T-helper 1 cell treated with Interleukin-12 subunit alpha and Interleukin-12 subunit beta and Interleukin-4 antibody, amounts not matched to agents 30 ng/mL and 1 ng/mL, for 36 hours (primary cell): ENCODE data around the gene HOXA4. TPM values are rescaled to one million over a fixed set of nuclear protein-coding genes. Genes with fewer than 3 reads are reported as not detected.

ENCODE experiments used
- intact Hi-C: fragments of 100-400 bp; cut with micrococcal nuclease; formaldehyde crosslinking; loops from one replicate; pipeline ENCODE4 v1.15.1; 2024
- total RNA-seq: library from RNA; stranded (reverse); gene quantifications from 2 replicates; pipeline ENCODE4 v1.2.3, GENCODE V29; 2022

Gene HOXA4
- total RNA-seq, 1 donor from 2014 or later = 0.22 TPM

DNA sequence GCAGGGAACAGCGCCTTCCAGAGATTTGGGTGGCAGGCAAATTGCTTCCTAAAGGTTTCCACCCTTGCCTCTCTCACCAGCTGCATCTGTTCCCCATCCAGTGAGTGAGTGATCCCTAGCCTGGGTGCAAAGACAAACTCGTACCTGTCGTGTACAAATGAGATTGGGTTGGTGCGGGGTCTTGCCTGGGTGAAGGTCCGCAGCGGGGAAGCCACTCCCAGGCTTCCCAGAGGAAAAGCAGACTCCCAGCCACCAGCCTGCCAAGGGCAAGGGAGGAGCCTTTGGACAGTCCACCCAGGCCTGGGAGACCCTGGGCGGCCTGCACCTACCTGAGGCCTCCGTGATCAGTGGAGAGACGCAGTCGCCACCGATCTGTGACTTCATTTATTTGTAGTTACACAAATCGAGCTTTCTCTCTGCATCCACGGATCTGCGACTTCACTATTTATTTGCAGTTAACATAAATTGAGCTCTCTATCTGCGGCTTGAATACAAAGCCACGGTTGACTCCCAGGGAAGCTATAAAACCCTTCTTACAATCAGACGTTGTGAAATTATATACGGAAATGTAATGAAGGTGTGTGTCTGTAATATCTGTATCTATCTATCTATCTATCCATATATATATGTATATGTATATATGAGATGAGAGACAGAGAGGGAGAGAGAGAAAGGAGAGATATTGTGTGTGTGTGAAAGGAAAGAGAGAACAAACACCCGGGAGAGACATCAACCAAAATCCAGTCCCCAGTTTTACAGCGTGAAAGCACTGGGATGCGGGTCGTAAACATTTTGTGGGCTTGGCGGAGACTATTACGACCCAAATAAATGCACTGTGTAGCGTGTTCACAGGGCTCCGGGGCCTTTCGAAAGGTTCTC, 28.9 kb upstream of the HOXA4 start:
- intact Hi-C loops = loop anchor here (2.0 to 5.0 kb wide), 3 partner anchors 38 to 783 kb away; no protein-coding TSS in a partner anchor

DNA sequence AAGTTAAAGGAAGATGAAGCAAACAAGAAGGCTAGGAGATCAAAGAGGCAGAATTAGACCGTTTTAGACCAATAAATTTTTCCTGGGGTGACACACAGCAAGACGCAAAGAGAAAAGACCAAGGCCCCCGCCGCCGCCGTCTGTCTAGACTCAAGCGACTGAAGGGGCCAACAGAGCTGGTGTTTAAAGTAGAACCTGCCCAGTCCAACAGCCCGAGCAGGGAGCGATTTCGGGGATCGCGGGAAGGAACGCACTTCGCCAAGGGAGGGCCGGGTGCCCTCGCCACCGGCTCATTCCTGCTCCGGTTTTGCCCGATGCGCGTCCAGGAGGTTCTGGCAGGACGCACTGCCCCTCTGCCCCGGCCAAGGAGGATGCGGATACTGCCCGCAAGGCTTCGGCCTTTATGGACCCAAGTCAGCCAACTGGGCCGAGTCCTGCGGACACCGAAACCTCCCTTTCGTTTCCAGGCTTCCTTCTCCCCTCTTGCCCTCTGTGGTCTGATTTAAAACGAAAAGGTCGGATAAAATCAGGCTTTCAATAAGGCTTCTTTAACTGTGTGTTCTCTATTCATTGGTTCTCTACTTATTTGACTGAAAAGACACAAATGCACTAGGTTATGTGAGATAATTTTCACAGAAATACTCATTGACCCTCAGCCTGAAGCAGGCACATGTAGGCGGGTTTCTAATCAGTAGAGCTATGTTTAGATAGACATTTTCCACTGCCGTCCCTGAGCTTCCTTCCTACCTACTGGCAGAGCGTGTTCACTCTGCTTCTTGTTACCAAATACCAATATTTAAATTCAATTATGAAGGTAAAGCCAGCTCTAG, 28.1 kb upstream of the HOXA4 start:
- intact Hi-C loops = no loop called here

DNA sequence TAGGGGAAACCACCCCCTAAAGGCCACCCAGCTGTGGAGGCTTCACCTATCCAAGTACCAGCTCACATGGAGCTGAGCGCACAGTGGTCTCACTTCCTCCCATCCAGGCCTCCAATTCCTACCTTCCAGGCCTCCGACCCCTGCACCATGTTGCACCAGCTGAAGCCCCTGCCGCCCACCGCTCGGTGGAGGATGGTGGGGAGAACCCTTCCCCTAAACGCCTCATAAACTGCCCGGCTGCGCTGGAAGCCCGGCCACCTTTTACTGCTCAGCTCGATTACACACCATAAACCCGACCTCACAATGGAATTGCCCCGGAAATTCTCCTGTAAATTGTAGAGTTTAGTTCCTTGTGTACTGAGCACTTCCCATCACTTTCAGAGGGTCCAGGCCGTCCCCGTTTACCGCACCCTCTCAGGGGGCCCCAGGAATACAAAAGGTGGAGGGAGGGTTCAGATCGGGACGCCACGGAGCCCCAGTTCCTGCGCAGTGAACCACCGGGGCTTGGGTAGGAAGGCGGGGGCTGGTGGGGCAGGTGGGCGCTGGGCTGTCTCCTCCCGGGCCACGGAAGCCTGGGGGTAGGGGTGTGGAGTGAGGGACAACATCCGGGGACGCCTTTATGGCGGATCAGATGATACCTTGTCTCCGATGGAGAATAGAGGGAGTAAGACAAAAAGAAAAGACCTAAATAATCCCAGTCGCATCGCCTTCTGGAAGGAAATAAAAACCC, 27.3 kb upstream of the HOXA4 start:
- intact Hi-C loops = no loop called here

- intact Hi-C loops = no loop called here
Measured at GRCh38 chr7:27156916-27157701, 26.6 kb upstream of the HOXA4 start.

DNA sequence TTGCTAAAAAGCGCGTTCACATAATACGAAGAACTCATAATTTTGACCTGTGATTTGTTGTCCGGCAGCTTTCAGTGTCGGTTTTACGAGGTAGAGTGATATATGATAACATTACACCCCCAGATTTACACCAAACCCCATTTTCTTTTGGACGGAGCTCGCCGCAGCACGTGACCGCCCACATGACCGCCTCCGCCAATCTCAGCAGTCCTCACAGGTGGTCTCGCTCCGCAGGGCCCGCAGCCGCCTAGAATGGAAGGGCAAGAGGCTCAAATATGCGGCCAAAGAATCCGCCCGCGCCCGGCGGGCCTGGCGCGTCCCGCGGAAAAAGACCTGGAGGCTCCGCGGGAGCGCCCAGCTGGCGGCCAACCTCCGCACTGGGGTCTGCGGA, 25.9 kb upstream of the HOXA4 start, which contains the start of gene HOXA7:
TSS of gene HOXA7 (minus strand) at position 168 of the 391 bp plus-strand sequence. CDS start at position 38, 130 bp downstream.
- intact Hi-C loops = no loop called here

- intact Hi-C loops = no loop called here
Measured at GRCh38 chr7:27155816-27156507, 25.4 kb upstream of the HOXA4 start.

DNA sequence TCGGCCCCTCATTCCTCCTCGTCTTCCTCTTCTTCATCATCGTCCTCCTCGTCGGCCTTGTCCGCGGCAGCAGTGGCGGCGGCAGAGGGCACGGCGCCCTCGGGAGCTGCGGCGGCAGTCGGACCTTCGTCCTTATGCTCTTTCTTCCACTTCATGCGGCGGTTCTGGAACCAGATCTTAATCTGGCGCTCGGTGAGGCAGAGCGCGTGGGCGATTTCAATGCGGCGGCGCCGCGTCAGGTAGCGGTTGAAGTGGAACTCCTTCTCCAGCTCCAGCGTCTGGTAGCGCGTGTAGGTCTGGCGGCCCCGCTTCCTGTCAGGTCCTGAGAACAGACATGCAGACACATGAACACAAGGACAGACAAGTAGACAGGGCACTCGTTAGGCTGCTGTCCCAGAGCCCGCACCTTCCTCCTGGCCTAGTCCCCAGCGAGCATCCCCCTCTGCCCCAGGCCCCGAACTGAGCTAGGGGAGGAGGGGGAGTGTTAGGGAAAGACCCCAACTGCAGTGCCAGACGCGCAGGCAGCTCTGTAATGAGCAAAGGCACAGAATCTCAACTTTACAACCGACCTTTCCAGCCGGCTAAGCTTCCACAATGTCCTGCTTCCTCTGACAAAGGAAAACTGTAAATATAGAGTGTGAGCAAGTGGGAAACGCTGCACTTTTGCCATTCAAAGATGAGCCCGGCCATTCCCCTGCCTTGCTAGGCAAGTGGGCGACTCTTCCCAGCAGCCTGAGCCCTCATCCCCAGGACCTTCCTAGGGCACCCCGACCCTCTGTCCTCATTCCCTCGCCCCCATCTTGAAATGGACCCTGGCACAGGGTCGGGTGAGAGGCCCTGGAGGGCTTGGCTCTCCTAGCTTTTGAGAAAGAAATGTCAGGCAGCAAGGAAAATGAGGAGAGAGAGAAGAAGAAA, 24.6 kb upstream of the HOXA4 start:
- intact Hi-C loops = no loop called here

- intact Hi-C loops = no loop called here
Measured at GRCh38 chr7:27154369-27154768, 23.8 kb upstream of the HOXA4 start.

GRCh38 chr7:27153526-27153925, 23.0 kb upstream of the HOXA4 start:
- intact Hi-C loops = no loop called here

GRCh38 chr7:27152816-27153442, 22.4 kb upstream of the HOXA4 start:
- intact Hi-C loops = no loop called here

GRCh38 chr7:27151931-27152815, 21.6 kb upstream of the HOXA4 start, which contains the start of gene HOXA3:
Gene HOXA3 (minus strand): TSS chr7:27152583. CDS start chr7:27110640, 41,943 bp downstream.
- intact Hi-C loops = loop anchor here (1.0 to 2.0 kb wide), 4 partner anchors 9 to 1295 kb away; partner anchors contain the start of gene HOXA1

- intact Hi-C loops = loop anchor here (1.0 to 2.0 kb wide), 4 partner anchors 10 to 1295 kb away; partner anchors contain the start of gene HOXA1
Measured at GRCh38 chr7:27151341-27151930, 20.9 kb upstream of the HOXA4 start.

DNA sequence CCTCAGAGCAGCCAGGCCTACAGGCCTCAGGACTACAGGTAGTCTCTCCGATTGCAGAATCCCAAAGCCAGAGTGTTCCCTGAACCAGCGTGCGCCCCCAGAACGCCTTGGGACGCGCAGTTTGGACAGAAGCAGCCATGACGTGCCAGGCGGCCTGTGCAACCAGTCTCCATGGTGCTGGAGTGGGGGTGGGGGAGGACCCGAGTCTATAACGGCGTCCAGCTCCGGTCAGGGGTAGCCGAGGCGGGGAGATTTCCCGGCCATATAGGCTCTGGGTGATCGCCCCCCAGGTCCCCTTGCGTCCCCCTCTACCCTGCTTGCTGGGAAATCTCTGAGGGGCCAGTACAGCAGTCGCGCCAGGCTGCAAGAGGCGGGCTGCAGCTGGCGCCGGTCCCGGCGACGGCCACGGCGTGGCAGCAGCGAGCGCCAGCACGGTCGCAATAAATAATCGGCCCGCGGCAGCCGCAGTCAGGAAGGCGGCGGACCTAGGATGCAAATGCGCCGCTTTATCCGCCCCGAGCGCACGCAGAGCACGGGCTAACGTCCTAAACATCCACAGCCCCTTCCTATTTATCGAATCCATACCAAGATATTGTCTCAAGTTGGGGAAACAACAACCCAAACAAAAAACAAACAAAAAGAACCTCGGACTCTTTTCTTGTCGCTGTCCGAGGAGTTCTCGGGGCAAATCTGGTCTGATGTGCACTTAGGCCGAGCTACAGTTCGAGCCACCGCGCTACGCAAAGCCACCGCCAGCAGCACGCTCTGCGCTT, 20.2 kb upstream of the HOXA4 start:
- intact Hi-C loops = loop anchor here (1.0 to 2.0 kb wide), 4 partner anchors 11 to 1294 kb away; partner anchors contain the start of gene HOXA1

GRCh38 chr7:27149842-27150567, 19.4 kb upstream of the HOXA4 start:
- intact Hi-C loops = loop anchor here (2.0 kb wide), 3 partner anchors 15 to 1293 kb away; partner anchors contain the start of gene HOXA1
